ENCODE data around the gene TRIAP1.
A peak's percentile ranks its signal among the peaks of the same experiment; 100 is the strongest.

The TRIAP1 gene

DNA sequence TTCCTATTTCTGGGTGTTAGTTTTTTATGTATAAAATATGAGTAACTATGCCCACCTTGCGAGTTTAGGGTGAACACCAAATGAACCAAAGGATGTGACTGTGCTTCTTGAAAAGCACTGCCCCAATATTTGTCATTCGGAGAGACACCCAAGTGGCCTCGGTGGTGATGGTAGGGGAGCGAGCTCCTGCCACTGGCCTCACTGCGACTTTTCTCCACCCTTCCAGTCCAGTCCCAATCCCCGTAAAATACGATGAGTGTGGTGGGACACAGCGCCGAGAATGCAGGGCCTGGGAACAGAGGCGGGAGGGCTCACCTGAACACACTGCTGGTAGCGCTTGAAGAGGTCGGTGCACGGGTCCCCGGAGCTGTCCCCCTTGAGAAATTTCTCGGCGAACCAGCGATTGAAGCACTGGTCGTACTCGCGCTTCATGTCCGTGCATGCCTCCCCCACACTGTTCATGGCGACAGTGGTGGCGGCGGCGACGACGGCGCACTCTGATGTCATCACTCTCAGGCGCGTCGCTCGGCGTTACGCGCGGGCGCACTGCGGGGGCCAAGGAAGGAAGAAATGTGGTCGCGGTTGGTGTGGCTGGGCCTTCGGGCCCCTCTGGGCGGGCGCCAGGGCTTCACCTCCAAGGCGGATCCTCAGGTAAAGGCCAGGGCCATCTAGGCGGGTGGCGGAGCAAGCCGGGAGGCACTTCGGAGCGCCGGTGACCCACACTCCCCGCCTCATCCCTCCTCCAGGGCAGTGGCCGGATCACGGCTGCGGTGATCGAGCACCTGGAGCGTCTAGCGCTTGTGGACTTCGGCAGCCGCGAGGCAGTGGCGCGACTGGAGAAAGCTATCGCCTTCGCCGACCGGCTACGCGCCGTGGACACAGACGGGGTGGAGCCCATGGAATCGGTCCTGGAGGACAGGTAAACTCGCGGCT, at the start of gene TRIAP1, which contains the start of gene GATC:
TSS of gene TRIAP1 (minus strand) at position 474 of the 933 bp plus-strand sequence. CDS start at position 462, 12 bp downstream.
TSS of gene GATC (plus strand) at position 534 of the 933 bp plus-strand sequence. CDS start at position 571, 37 bp downstream.
- peak; percentile 86 for ATAC-seq (ENCODE audit: low read depth)
- Histone ChIP-seq H3K27me3 (ENCODE audit: insufficient read depth, poor library complexity, severe bottlenecking) (no peaks in the 10 kb centered on the region), H3K4me3 (ENCODE audit: severe bottlenecking) (peak within 1 kb of the TSS; percentile 65), H3K36me3 (ENCODE audit: low read depth) (peaks cover 69% of the 10 kb centered on the region), H3K9me3 (ENCODE audit: severe bottlenecking) (no peaks in the 10 kb centered on the region), H3K27ac (ENCODE audit: poor library complexity, severe bottlenecking) (peak within 1 kb of the TSS; percentile 62), H3K4me1 (ENCODE audit: insufficient read depth, poor library complexity, severe bottlenecking) (peaks cover 14% of the 10 kb centered on the region)
- TF ChIP-seq, protein P1, sequence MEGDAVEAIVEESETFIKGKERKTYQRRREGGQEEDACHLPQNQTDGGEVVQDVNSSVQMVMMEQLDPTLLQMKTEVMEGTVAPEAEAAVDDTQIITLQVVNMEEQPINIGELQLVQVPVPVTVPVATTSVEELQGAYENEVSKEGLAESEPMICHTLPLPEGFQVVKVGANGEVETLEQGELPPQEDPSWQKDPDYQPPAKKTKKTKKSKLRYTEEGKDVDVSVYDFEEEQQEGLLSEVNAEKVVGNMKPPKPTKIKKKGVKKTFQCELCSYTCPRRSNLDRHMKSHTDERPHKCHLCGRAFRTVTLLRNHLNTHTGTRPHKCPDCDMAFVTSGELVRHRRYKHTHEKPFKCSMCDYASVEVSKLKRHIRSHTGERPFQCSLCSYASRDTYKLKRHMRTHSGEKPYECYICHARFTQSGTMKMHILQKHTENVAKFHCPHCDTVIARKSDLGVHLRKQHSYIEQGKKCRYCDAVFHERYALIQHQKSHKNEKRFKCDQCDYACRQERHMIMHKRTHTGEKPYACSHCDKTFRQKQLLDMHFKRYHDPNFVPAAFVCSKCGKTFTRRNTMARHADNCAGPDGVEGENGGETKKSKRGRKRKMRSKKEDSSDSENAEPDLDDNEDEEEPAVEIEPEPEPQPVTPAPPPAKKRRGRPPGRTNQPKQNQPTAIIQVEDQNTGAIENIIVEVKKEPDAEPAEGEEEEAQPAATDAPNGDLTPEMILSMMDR (IDR thresholded peaks at IDR 0.05; ENCODE audit: poor library complexity, severe bottlenecking) = no peak
- peak; percentile 82 for DNase-seq (ENCODE audit: low spot score)

DNA sequence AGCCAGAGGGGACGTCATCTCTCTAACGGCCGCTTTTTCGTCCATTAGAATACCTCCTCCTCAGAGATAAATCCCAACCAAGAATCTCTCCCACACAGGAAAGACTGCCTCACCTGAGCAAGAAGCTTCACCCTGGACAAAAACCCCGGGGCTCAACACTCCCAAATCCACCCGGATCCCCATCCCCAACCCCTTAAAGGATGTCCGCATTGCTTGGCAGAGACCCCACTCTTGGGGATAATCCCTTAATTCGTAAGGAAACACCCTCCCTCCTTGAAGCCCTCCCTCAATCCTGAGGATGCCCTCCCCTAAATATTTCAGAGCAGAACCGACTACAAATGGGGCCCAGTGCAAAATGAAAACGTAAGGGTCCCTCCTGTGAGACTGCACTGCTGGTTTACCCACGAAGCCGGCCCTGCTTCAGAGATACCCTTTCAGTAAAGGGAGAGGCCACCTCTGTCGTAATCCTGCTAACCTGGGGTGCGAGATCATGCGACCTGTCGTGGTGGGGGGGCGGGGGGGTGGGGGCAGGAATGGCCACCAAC, 49.1 kb upstream of the TRIAP1 start:
- peaks cover 21% of the 10 kb centered on the region for H3K4me1 ChIP-seq (ENCODE audit: insufficient read depth, poor library complexity, severe bottlenecking)
- ATAC-seq (ENCODE audit: low read depth) (peak; percentile 9; the same call in 2 of the 3 replicates), DNase-seq (ENCODE audit: low spot score) (no peak)
- no peaks in the 10 kb centered on the region for H3K9me3 ChIP-seq (ENCODE audit: severe bottlenecking)
- no peaks in the 10 kb centered on the region for H3K27me3 ChIP-seq (ENCODE audit: insufficient read depth, poor library complexity, severe bottlenecking)
- H3K4me3 ChIP-seq (ENCODE audit: severe bottlenecking) = peak overlapping the region; percentile 50
- TF ChIP-seq, protein P1 (IDR thresholded peaks at IDR 0.05; ENCODE audit: poor library complexity, severe bottlenecking) = no peak
- H3K36me3 ChIP-seq (ENCODE audit: low read depth) = peaks cover 45% of the 10 kb centered on the region
- peak overlapping the region; percentile 73 for H3K27ac ChIP-seq (ENCODE audit: poor library complexity, severe bottlenecking)

- TF ChIP-seq, protein P1 (IDR thresholded peaks at IDR 0.05; ENCODE audit: poor library complexity, severe bottlenecking) = no peak
- no peak for DNase-seq (ENCODE audit: low spot score)
- no peak for ATAC-seq (ENCODE audit: low read depth)
- Histone ChIP-seq H3K36me3 (ENCODE audit: low read depth) (peaks cover 24% of the 10 kb centered on the region), H3K27me3 (ENCODE audit: insufficient read depth, poor library complexity, severe bottlenecking) (no peaks in the 10 kb centered on the region), H3K4me1 (ENCODE audit: insufficient read depth, poor library complexity, severe bottlenecking) (peaks cover 6% of the 10 kb centered on the region), H3K9me3 (ENCODE audit: severe bottlenecking) (no peaks in the 10 kb centered on the region), H3K27ac (ENCODE audit: poor library complexity, severe bottlenecking) (no peak overlapping the region), H3K4me3 (ENCODE audit: severe bottlenecking) (no peak overlapping the region)
Measured at GRCh38 chr12:120490833-120491512, 44.8 kb upstream of the TRIAP1 start.

GRCh38 chr12:120490325-120490724, 44.1 kb upstream of the TRIAP1 start:
- Histone ChIP-seq H3K4me1 (ENCODE audit: insufficient read depth, poor library complexity, severe bottlenecking) (peaks cover 6% of the 10 kb centered on the region), H3K36me3 (ENCODE audit: low read depth) (peaks cover 24% of the 10 kb centered on the region), H3K4me3 (ENCODE audit: severe bottlenecking) (no peak overlapping the region), H3K27ac (ENCODE audit: poor library complexity, severe bottlenecking) (no peak overlapping the region), H3K9me3 (ENCODE audit: severe bottlenecking) (no peaks in the 10 kb centered on the region), H3K27me3 (ENCODE audit: insufficient read depth, poor library complexity, severe bottlenecking) (no peaks in the 10 kb centered on the region)
- ATAC-seq (ENCODE audit: low read depth) (no peak), DNase-seq (ENCODE audit: low spot score) (no peak)
- TF ChIP-seq, protein P1 (IDR thresholded peaks at IDR 0.05; ENCODE audit: poor library complexity, severe bottlenecking) = no peak

All from RWPE2 (cell line).